HL-60 (cell line): ENCODE data around the gene MYH14.
A peak's percentile ranks its signal among the peaks of the same experiment; 100 is the strongest.

ENCODE experiments used
- DNase-seq, 2 experiments: peaks; one replicate each; pipeline ENCODE4 v3.0.0-alpha.2; 2010 to 2020; ENCODE audit warnings: low read depth in 1 of 2, low spot score in 1 of 2
- H3K27ac ChIP-seq: fragments of 250-450 bp; sonication (Bioruptor Pico); replicated peaks from 2 replicates; pipeline ENCODE4 v1.5.1; 2020; ENCODE audit warnings: mild to moderate bottlenecking, moderate library complexity
- H3K27me3 ChIP-seq: fragments of 250-450 bp; sonication (Bioruptor Pico); 2 replicates; pipeline ENCODE4 v1.5.1; 2021; ENCODE audit warnings: mild to moderate bottlenecking, moderate library complexity; ENCODE audit not compliant: insufficient read depth, poor library complexity, severe bottlenecking
- H3K4me3 ChIP-seq: replicated peaks from 2 replicates; pipeline ENCODE4 v1.5.1; 2011; ENCODE audit warnings: mild to moderate bottlenecking, control low read depth, low read length; ENCODE audit not compliant: insufficient read depth
- CTCF ChIP-seq: IDR thresholded peaks from one replicate; pipeline ENCODE4 v1.5.1; 2011; ENCODE audit warnings: low read length, control low read depth, inconsistent platforms; ENCODE audit not compliant: insufficient read depth
- GABPA ChIP-seq: IDR thresholded peaks from 2 replicates; pipeline ENCODE4 v1.6.1; 2012; ENCODE audit warnings: low read depth
- POLR2AphosphoS5 ChIP-seq: IDR thresholded peaks from 2 replicates; pipeline ENCODE4 v1.6.1; 2012; ENCODE audit warnings: low read depth
- REST ChIP-seq: IDR thresholded peaks from 2 replicates; pipeline ENCODE4 v1.6.1; 2012; ENCODE audit warnings: low read depth; ENCODE audit not compliant: insufficient replicate concordance
- SPI1 ChIP-seq: IDR thresholded peaks from 2 replicates; pipeline ENCODE4 v1.6.1; 2012; ENCODE audit warnings: low read depth, mild to moderate bottlenecking, borderline replicate concordance

MYH14 gene

GRCh38 chr19:50324331-50324730 lies 120.9 kb downstream of the MYH14 start:
- Histone ChIP-seq H3K4me3 (no peak overlapping the region), H3K27me3 (peaks cover 23% of the 10 kb centered on the region), H3K27ac (no peak overlapping the region)
- no peak for TF ChIP-seq REST
- no peak for TF ChIP-seq POLR2AphosphoS5
- no peak for TF ChIP-seq SPI1
- no peak for TF ChIP-seq CTCF
- no peak for DNase-seq

- Histone ChIP-seq H3K27me3 (peaks cover 35% of the 10 kb centered on the region), H3K27ac (no peak overlapping the region), H3K4me3 (no peak overlapping the region)
- DNase-seq, result peak in 1 of 2 experiments; percentile 27
- TF ChIP-seq REST (peak; percentile 96), SPI1 (no peak)
These were observed 122.1 kb downstream of the MYH14 start for GRCh38 chr19:50325310-50326100.

GRCh38 chr19:50326101-50326664 lies 122.8 kb downstream of the MYH14 start:
- Histone ChIP-seq H3K27ac (no peak overlapping the region), H3K4me3 (no peak overlapping the region), H3K27me3 (peaks cover 37% of the 10 kb centered on the region)
- no peak for TF ChIP-seq CTCF
- no peak for TF ChIP-seq REST
- no peak for TF ChIP-seq SPI1
- TF ChIP-seq GABPA, result no peak
- no peak for TF ChIP-seq POLR2AphosphoS5
- DNase-seq, result no peak
